Kidney capillary endothelial cell (primary cell): Measurements from ENCODE around the gene LGALS3.

Experiments used
- DNase-seq: peaks from one replicate; pipeline ENCODE4 v3.0.0-alpha.2; 2018; ENCODE audit warnings: low spot score

LGALS3 gene

DNA sequence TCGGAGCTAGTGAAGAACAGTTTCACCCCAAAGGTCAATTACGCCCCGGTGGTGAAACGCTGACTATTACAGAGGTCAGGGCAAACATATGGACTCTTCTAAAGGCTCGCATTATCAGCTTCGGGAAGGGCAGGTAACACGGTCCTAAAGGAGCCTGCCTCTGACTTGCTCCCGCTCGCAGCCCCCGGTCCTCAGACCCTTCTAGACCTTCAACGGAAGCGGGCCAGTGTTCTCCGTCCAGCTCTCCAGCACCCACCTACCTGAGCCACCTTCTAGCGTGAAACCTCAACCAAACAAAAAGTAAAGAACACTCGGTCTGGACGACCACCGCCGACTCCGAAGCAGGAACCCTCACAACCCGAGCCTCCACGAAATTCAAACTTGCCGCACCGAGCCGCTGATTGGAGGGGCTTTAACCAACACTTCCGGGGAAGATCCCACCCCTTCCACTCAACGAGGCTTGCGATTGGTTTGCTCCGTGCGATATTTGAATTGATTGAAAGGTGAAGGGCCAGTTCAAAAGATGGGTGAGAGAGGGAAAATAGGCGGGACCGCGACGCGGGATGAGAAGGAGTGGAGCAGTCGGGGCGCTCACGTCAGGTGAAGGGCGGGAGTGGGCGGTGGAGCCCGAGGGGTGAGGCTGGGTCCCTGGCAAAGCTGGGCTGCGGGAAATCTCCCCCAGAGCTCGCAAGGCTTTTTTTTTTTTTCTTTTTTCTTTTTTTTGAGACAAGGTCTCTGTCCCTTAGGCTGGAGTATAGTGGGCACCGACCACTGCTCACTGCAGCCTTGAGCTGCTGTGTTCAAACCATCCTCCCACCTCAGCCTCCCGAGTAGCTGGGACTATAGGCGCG lies 62.4 kb downstream of the LGALS3 start, which contains the start of gene DLGAP5:
Gene DLGAP5, minus strand, starts transcription at position 383 of the 851 bp plus-strand sequence. CDS start 2,406 bp downstream, outside the sequence.
- peak; percentile 95 for DNase-seq

GRCh38 chr14:55192054-55192621 lies 63.1 kb downstream of the LGALS3 start:
- DNase-seq = no peak

DNA sequence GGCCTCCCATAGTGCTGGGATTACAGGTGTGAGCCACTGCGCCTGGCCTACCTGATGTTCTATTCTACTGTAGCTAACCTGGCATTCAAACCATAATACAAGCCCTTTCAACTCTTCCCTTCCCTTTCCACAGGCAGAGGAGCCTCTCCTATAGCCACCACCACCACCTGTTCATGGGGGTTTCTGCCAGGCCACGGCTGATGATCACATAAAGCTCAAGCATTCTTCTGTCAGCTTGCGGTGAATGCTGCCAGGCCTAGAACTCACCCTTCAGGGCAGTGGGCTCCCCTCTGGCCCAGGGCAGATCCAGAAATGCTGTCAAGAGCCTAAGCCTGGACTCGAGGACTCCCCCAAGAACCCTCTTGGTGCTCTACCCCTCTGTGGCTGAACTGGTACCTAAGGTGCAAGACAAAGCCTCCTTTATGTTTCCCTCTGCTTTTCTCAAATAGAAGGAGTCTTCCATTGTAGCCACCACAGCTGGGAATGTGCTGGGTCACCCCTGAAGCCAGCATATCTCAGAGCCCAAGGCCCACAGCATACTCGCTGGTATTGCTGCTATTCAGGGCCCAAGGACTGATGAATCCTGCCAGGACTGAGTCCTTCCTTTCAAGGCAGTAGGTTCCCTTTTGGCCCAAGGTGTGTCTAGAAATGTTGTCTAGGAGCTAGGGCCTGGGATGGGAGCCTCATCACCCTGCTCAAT lies 65.8 kb downstream of the LGALS3 start:
- no peak for DNase-seq
